DOHH2 (cell line): ENCODE data around the gene SEH1L.

Experiments
- CTCF ChIP-seq: fragments of 200-600 bp; sonication (generic); IDR thresholded peaks from one replicate; pipeline ENCODE4 v1.5.1; 2014; ENCODE audit warnings: antibody characterized with exemption, mild to moderate bottlenecking, low read depth, low read length; ENCODE audit not compliant: poor library complexity, severe bottlenecking
- EZH2phosphoT487 ChIP-seq: fragments of 200-600 bp; sonication (generic); IDR thresholded peaks from 2 replicates; pipeline ENCODE4 v1.6.1; 2017; ENCODE audit warnings: borderline replicate concordance, mild to moderate bottlenecking, antibody characterized with exemption, low read length, moderate library complexity, mixed read lengths

GRCh38 chr18:13011719-13012118 is 63.9 kb downstream of the SEH1L start:
- TF ChIP-seq CTCF, result no peak
- TF ChIP-seq EZH2phosphoT487, result no peak
